Kidney epithelial cell (primary cell): Measurements from ENCODE around the gene CFAP58. TPM values are rescaled to one million over a fixed set of nuclear protein-coding genes. Genes with fewer than 3 reads are reported as not detected.

Source experiments
- DNase-seq: peaks from one replicate; pipeline ENCODE4 v3.0.0-alpha.2; 2010; ENCODE audit warnings: low read depth
- H3K27me3 ChIP-seq: 2 replicates; pipeline ENCODE4 v1.6.0; 2011; ENCODE audit warnings: low read length; ENCODE audit not compliant: control insufficient read depth, insufficient read depth
- H3K36me3 ChIP-seq: 2 replicates; pipeline ENCODE4 v1.5.1; 2011; ENCODE audit warnings: low read length; ENCODE audit not compliant: control insufficient read depth, insufficient read depth
- H3K4me3 ChIP-seq: 2 replicates; pipeline ENCODE4 v1.5.1; 2011; ENCODE audit warnings: low read depth, mild to moderate bottlenecking, control low read depth, low read length
- CTCF ChIP-seq: IDR thresholded peaks from 2 replicates; pipeline ENCODE4 v1.5.1; 2011; ENCODE audit warnings: mild to moderate bottlenecking, moderate library complexity, low read length, control low read depth, inconsistent platforms; ENCODE audit not compliant: insufficient read depth, poor library complexity, severe bottlenecking
- total RNA-seq: library from RNA; depleted of rRNA; stranded (reverse); fragments of >200 nt; gene quantifications from 2 replicates; pipeline ENCODE4 v1.2.3, GENCODE V29; 2015

Gene CFAP58
- total RNA-seq, 1 donor from 2014 or later: 0.75 TPM

DNA sequence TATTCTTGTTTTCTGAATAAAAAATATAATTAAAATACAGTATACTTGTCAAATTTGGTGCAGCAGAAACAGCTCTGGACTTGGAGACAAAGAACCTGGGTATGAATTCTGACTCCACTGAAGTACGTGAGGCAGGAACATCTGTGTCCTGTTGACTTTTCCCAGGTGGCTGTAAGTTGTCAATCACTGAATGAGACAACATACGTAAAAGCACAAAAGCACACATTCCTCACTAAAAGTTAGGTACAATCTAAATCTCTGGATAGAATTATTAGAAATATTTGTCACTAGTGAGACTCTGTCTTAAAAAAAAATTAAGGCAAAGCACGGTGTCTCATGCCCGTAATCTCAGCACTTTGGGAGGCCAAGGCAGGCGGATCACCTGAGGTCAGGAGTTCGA lies 18.1 kb downstream of the CFAP58 start:
- Histone ChIP-seq H3K27me3 (no peaks in the 10 kb centered on the region), H3K4me3 (no peak overlapping the region), H3K36me3 (no peaks in the 10 kb centered on the region)
- no peak for DNase-seq
- no peak for TF ChIP-seq CTCF

DNA sequence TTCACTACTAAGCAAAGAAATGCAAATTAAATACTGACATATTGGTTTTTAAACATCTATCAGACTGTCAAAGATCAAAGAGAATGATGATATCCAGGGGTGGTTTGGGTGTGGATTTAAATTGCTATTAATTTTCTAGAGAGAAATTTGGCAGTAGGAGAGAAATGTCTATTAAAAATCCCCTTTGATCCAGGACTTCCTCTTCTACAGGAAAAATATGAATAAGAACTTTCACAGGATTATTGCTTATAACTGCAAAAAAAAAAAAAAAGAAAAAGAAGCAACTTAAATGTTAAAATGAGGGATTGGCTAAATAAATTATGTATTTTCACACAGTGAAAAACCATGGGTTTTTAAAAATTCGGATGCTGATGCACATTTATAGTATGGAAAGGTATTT lies 21.0 kb downstream of the CFAP58 start:
- DNase-seq: no peak
- no peaks in the 10 kb centered on the region for H3K36me3 ChIP-seq
- TF ChIP-seq CTCF: no peak
- no peak overlapping the region for H3K4me3 ChIP-seq
- no peaks in the 10 kb centered on the region for H3K27me3 ChIP-seq

DNA sequence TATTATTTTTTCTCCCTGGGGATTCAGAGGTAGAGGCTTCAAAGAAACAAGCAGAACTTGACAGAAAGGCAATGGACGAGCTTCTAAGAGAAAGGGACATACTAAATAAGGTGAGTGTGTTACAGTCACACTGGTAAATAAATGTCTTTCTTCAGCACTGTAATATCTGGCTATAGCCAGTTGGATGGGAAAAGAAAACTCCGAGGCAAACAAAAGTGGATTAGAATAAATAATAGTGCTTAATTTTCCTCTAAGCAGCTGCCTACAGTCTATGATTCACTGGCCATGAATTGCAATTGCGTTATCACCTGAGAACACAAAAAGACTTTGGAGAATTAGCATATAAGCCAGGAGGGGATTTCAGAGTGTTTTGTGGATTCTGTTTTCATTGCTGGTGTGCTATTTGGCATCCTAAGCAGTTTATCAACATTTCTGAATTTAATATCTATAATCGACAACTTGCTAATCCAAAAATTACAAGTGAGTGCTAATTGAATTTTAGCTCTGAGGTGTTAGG lies 23.2 kb downstream of the CFAP58 start:
- Histone ChIP-seq H3K4me3 (no peak overlapping the region), H3K36me3 (no peaks in the 10 kb centered on the region), H3K27me3 (no peaks in the 10 kb centered on the region)
- DNase-seq: no peak
- no peak for TF ChIP-seq CTCF

DNA sequence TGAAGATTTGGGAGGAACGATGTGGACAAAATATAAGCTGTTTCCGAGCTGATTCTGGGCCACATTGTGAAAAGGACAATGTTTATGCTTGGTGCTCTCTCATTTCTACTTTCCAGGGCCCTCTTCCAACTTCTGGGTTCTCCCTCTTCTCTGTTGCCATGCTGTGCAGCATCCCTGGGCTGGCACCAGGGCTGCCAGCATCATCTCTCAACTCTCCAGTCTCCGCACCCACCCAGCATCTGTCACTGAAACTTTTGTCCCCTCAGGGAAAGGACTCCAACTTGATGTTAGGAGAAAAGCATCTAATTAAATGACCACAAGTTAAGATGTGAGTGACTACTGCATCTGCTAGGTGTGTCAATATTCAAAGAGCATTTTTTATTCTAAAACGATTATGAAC lies 26.7 kb downstream of the CFAP58 start:
- Histone ChIP-seq H3K36me3 (no peaks in the 10 kb centered on the region), H3K4me3 (no peak overlapping the region), H3K27me3 (no peaks in the 10 kb centered on the region)
- no peak for DNase-seq
- TF ChIP-seq CTCF: no peak

DNA sequence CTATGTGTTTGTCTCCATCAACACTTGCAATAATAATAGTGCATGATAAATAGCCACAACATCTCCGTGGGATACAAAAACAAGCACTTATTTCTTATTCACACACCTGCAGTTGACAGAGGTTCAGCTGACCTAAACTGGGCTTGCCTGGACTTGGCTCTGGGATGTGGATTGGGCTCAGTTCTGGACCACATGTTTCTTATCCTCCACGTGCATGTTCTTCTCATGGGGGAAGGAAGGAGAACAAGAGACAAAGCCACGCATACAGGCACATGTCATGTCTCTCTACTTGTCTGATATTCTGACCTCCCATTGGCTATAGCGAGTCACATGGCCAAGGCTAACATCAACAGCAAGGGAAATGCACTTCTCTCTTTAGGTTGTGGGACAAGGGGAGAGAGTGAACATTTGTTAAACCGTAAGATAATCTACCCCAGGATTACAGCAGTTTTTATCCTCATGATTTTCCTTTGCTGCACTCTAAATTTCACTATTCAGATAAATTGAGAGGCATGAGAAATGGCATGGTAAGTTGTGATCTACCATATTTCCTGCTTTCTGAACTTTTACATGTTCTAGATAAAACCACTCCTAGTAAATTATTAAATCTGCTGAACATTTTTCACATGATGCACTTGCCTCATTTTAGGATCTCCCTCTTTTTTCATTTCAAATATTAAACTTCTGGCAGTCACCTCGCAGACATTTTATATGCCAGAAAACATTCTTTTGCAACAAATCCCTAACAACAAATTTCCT lies 33.7 kb downstream of the CFAP58 start:
- no peak overlapping the region for H3K4me3 ChIP-seq
- no peaks in the 10 kb centered on the region for H3K36me3 ChIP-seq
- no peak for TF ChIP-seq CTCF
- H3K27me3 ChIP-seq: no peaks in the 10 kb centered on the region
- no peak for DNase-seq

GRCh38 chr10:104388830-104389229 lies 35.2 kb downstream of the CFAP58 start:
- no peak for TF ChIP-seq CTCF
- Histone ChIP-seq H3K4me3 (no peak overlapping the region), H3K36me3 (no peaks in the 10 kb centered on the region), H3K27me3 (no peaks in the 10 kb centered on the region)
- DNase-seq: no peak
